ENCODE measurements around the gene RASSF5. TPM values are rescaled to one million over a fixed set of nuclear protein-coding genes. Genes with fewer than 3 reads are reported as not detected.

RASSF5 gene
- total RNA-seq, 1 donor from 2014 or later, result 7.8 TPM

DNA sequence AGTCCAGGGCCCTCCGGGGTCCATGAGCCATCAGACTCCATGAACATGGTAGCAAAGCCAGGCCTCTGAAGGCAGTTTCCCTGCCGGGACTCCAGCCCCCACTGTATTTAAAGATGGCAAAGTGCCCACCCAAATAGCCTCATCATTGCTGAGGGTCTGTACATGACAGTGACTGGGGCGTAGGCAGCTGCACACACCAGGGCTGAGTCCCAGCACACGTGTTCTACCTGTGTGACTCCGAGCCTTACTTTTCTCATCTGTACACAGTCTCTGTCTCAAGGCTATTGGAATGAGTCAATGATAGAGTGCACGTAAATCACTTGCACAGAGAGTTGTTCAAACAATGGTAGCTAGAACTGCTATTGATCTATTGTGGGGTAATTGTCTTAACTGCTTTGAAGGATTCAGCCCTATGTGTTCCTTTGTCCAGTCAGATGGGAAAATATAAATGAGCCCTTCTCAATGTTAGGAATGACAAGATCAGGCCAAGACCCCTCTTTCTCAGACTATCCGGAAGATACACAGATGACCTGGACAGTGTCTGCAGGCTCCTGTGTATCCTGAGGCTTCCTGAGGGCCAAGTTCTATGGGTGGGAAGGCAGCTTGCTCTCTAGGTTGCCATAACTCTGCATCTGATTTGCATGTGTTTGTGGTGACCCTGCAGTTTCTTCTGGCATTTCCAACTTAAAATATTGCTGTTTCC lies 48.9 kb downstream of the RASSF5 start:
- no peaks in the 10 kb centered on the region for H3K36me3 ChIP-seq
- intact Hi-C loops (cut with micrococcal nuclease), result no loop called here
- TF ChIP-seq, protein P1, sequence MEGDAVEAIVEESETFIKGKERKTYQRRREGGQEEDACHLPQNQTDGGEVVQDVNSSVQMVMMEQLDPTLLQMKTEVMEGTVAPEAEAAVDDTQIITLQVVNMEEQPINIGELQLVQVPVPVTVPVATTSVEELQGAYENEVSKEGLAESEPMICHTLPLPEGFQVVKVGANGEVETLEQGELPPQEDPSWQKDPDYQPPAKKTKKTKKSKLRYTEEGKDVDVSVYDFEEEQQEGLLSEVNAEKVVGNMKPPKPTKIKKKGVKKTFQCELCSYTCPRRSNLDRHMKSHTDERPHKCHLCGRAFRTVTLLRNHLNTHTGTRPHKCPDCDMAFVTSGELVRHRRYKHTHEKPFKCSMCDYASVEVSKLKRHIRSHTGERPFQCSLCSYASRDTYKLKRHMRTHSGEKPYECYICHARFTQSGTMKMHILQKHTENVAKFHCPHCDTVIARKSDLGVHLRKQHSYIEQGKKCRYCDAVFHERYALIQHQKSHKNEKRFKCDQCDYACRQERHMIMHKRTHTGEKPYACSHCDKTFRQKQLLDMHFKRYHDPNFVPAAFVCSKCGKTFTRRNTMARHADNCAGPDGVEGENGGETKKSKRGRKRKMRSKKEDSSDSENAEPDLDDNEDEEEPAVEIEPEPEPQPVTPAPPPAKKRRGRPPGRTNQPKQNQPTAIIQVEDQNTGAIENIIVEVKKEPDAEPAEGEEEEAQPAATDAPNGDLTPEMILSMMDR (IDR thresholded peaks at IDR 0.05; ENCODE audit: borderline replicate concordance), result no peak
- peaks cover 73% of the 10 kb centered on the region for H3K4me1 ChIP-seq
- no peaks in the 10 kb centered on the region for H3K27me3 ChIP-seq (ENCODE audit: low read depth)
- peak overlapping the region; percentile 81 for H3K27ac ChIP-seq (replicated peaks)
- no peaks in the 10 kb centered on the region for H3K9me3 ChIP-seq (replicated peaks)
- H3K4me3 ChIP-seq, result peak overlapping the region; percentile 81
- DNase-seq, result no peak

- intact Hi-C loops (cut with micrococcal nuclease), result no loop called here
- Histone ChIP-seq H3K36me3 (no peaks in the 10 kb centered on the region), H3K27ac (replicated peaks) (peak overlapping the region; percentile 81), H3K4me3 (peak overlapping the region; percentile 81), H3K27me3 (ENCODE audit: low read depth) (no peaks in the 10 kb centered on the region), H3K4me1 (peaks cover 72% of the 10 kb centered on the region), H3K9me3 (replicated peaks) (no peaks in the 10 kb centered on the region)
- peak; percentile 85 for DNase-seq
- TF ChIP-seq, protein P1 (IDR thresholded peaks at IDR 0.05; ENCODE audit: borderline replicate concordance), result no peak
Observed at GRCh38 chr1:206556750-206557635, 49.7 kb downstream of the RASSF5 start.

- TF ChIP-seq, protein P1 (IDR thresholded peaks at IDR 0.05; ENCODE audit: borderline replicate concordance), result no peak
- intact Hi-C loops (cut with micrococcal nuclease), result no loop called here
- DNase-seq, result no peak
- H3K27ac ChIP-seq (replicated peaks), result peak overlapping the region; percentile 81
- H3K27me3 ChIP-seq (ENCODE audit: low read depth), result no peaks in the 10 kb centered on the region
- H3K9me3 ChIP-seq (replicated peaks), result no peaks in the 10 kb centered on the region
- H3K36me3 ChIP-seq, result no peaks in the 10 kb centered on the region
- peak overlapping the region; percentile 81 for H3K4me3 ChIP-seq
- peaks cover 72% of the 10 kb centered on the region for H3K4me1 ChIP-seq
Observed at GRCh38 chr1:206557636-206558473, 50.5 kb downstream of the RASSF5 start.

DNA sequence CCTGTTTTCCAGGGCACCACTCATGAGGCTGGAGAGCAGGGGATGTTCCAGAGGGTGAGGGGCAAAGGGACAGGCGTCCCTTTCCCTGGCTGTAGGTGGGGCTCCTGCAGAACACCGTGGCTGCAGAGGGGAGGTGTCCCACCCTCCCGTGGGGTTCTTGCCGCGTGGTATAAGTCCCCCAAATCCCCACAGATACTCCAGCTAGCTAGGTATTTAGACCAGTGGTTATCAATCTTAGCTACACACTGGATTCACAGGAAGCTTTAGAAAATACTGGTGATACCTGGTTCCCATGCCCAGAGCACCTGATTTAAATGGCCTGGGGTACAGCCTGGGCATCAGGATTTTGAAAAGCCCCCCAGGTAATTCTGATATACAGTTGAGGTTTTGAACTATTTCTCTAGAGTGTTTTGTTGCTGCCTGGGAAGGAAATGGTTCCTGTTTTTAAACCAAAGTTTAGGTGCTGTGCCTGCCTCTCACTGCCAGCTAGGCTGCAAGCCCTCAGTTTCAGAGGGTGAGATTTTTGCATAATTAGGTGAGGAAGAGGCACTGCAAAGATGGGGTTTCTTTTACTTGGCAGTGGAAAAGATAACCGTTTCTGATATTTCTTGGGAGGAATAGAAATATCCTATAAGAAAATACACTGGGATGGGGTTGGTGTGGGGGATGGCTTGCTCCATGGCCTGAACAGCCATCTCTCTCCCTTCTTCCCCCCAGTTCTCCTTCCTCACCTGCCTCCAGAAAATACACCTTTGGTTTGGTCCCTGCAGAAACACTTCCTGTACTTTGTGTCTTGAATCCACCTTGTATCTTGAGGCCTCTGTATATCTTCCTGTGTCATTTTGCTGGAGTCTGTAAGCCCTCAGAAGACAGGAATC lies 51.7 kb downstream of the RASSF5 start:
- Histone ChIP-seq H3K36me3 (no peaks in the 10 kb centered on the region), H3K4me1 (peaks cover 77% of the 10 kb centered on the region), H3K27me3 (ENCODE audit: low read depth) (no peaks in the 10 kb centered on the region), H3K4me3 (peak overlapping the region; percentile 81), H3K27ac (replicated peaks) (peak overlapping the region; percentile 64), H3K9me3 (replicated peaks) (no peaks in the 10 kb centered on the region)
- intact Hi-C loops (cut with micrococcal nuclease), result no loop called here
- TF ChIP-seq, protein P1 (IDR thresholded peaks at IDR 0.05; ENCODE audit: borderline replicate concordance), result no peak
- DNase-seq, result no peak

Data from left ventricle myocardium inferior (tissue), 1 donor.